Activated T-helper 1 cell treated with anti-CD3 and anti-CD28 coated beads, Interleukin-2, amount 50 U/mL, for 16 hours (primary cell): ENCODE measurements around the gene BCL2L1.

ENCODE experiments used
- DNase-seq, 2 donors: peaks; one replicate each; pipeline ENCODE4 v3.0.0-alpha.2; 2020; ENCODE audit warnings: low read depth in 1 of 2, low spot score in 1 of 2

Gene BCL2L1

GRCh38 chr20:31731321-31731717 is 8.7 kb upstream of the BCL2L1 start:
- no peak for DNase-seq

- DNase-seq, result peak; percentile 94 to 97
Measured at GRCh38 chr20:31723319-31724078, 831 bp upstream of the BCL2L1 start.

- no peak for DNase-seq
Measured at GRCh38 chr20:31723069-31723318, 326 bp upstream of the BCL2L1 start.

GRCh38 chr20:31721408-31722256 is 1.0 kb downstream of the BCL2L1 start:
- DNase-seq, result no peak

- no peak for DNase-seq
Measured at GRCh38 chr20:31720486-31721407, 1.9 kb downstream of the BCL2L1 start.

- no peak for DNase-seq
Measured at GRCh38 chr20:31719644-31720485, 2.8 kb downstream of the BCL2L1 start.

- DNase-seq, result no peak
Measured at GRCh38 chr20:31718952-31719643, 3.6 kb downstream of the BCL2L1 start.

GRCh38 chr20:31717478-31718201 is 5.0 kb downstream of the BCL2L1 start:
- DNase-seq, result no peak

GRCh38 chr20:31716818-31717477 is 5.7 kb downstream of the BCL2L1 start:
- DNase-seq, result no peak

- no peak for DNase-seq
Measured at GRCh38 chr20:31716351-31716750, 6.3 kb downstream of the BCL2L1 start.

GRCh38 chr20:31715766-31716165 is 6.9 kb downstream of the BCL2L1 start:
- DNase-seq, result no peak

- DNase-seq, result no peak
Measured at GRCh38 chr20:31713312-31714273, 9.1 kb downstream of the BCL2L1 start.

GRCh38 chr20:31712564-31713311 is 9.9 kb downstream of the BCL2L1 start:
- no peak for DNase-seq

- no peak for DNase-seq
Measured at GRCh38 chr20:31712112-31712553, 10.5 kb downstream of the BCL2L1 start.

GRCh38 chr20:31711179-31712111 is 11.2 kb downstream of the BCL2L1 start:
- DNase-seq, result no peak
